Measurements from ENCODE around the gene S100A11.

DNA sequence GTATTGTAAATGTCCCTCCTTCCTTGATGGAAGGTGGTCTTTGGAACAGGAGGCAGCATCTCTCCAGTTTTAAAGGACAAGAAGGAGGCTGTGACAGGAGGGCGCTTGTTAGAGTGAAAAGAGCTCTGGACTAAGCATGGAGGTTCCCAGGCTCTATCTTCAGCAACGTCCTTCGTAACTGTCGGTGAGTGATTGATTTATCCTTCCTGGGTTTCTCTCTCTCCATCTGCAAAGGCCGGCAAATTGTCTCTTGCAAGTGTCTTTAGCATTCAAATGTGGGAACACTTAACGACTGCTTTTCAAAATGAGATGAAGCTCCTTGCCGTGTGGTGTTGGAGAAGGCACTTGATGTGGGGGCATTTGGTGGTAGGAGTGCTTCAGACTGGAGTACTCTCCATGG is 15.2 kb downstream of the S100A11 start:
- TF ChIP-seq, protein P1, sequence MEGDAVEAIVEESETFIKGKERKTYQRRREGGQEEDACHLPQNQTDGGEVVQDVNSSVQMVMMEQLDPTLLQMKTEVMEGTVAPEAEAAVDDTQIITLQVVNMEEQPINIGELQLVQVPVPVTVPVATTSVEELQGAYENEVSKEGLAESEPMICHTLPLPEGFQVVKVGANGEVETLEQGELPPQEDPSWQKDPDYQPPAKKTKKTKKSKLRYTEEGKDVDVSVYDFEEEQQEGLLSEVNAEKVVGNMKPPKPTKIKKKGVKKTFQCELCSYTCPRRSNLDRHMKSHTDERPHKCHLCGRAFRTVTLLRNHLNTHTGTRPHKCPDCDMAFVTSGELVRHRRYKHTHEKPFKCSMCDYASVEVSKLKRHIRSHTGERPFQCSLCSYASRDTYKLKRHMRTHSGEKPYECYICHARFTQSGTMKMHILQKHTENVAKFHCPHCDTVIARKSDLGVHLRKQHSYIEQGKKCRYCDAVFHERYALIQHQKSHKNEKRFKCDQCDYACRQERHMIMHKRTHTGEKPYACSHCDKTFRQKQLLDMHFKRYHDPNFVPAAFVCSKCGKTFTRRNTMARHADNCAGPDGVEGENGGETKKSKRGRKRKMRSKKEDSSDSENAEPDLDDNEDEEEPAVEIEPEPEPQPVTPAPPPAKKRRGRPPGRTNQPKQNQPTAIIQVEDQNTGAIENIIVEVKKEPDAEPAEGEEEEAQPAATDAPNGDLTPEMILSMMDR (IDR thresholded peaks at IDR 0.05; ENCODE audit: low read depth, low read length): no peak
- TF ChIP-seq EZH2phosphoT487 (IDR thresholded peaks at IDR 0.05; ENCODE audit: low read depth): no peak

Measured in OCI-LY3 (cell line).